PC-9 (cell line): Measurements from ENCODE around the gene SLC12A4. TPM values are rescaled to one million over a fixed set of nuclear protein-coding genes. Genes with fewer than 3 reads are reported as not detected.

Experiments used
- BruUV-seq: library from RNA; stranded (reverse); fragments of 400-500 nt; replicated peaks from 2 replicates; lab custom pipeline; 2021; lab: Mats Ljungman, UMichigan
- CTCF ChIA-PET: fragments of 300-600 bp; sonication (Branson Sonifier 250); formaldehyde crosslinking; loops from one replicate; lab custom pipeline; 2022; ENCODE audit warnings: antibody characterized with exemption; lab: Charles Lee
- POLR2A ChIA-PET: fragments of 300-600 bp; sonication (Branson Sonifier 250); formaldehyde crosslinking; loops from one replicate; lab custom pipeline; 2022; ENCODE audit warnings: antibody characterized with exemption; ENCODE audit not compliant: unreplicated experiment; lab: Charles Lee
- DNase-seq, 2 experiments: peaks; one replicate each; pipeline versions ENCODE4 v3.0.0 to v3.0.0-alpha.2; 2015 to 2022; ENCODE audit warnings: mixed read lengths in 1 of 2
- H2AFZ ChIP-seq: fragments of 200-600 bp; sonication (generic); 2 replicates; pipeline ENCODE4 v1.8.1; 2017; ENCODE audit warnings: antibody characterized with exemption
- H3F3A ChIP-seq: fragments of 200-600 bp; sonication (generic); 2 replicates; pipeline ENCODE4 v1.8.1; 2017; ENCODE audit warnings: antibody characterized with exemption, mild to moderate bottlenecking, low read depth; ENCODE audit not compliant: insufficient read depth
- H3K27ac ChIP-seq: fragments of 200-600 bp; sonication (generic); 2 replicates; pipeline ENCODE4 v1.6.1; 2016; ENCODE audit warnings: mixed run types
- H3K27me3 ChIP-seq: fragments of 200-600 bp; sonication (generic); 2 replicates; pipeline ENCODE4 v1.6.1; 2016; ENCODE audit warnings: low read depth, mixed run types; ENCODE audit not compliant: insufficient read depth
- H3K36me3 ChIP-seq: fragments of 200-600 bp; sonication (generic); 2 replicates; pipeline ENCODE4 v1.6.1; 2016; ENCODE audit warnings: low read depth, mixed run types
- H3K4me1 ChIP-seq: fragments of 200-600 bp; sonication (generic); replicated peaks from 2 replicates; pipeline ENCODE4 v1.6.1; 2016; ENCODE audit warnings: mixed run types; ENCODE audit not compliant: insufficient read depth
- H3K4me2 ChIP-seq: fragments of 200-600 bp; sonication (generic); 2 replicates; pipeline ENCODE4 v1.6.1; 2017; ENCODE audit warnings: mixed run types
- H3K4me3 ChIP-seq: fragments of 200-600 bp; sonication (generic); 2 replicates; pipeline ENCODE4 v1.6.1; 2016; ENCODE audit warnings: mixed run types
- H3K79me2 ChIP-seq: fragments of 200-600 bp; sonication (generic); 2 replicates; pipeline ENCODE4 v1.6.1; 2017; ENCODE audit warnings: low read depth, mixed run types
- H3K9me2 ChIP-seq: fragments of 200-600 bp; sonication (generic); 2 replicates; pipeline ENCODE4 v1.8.1; 2017; ENCODE audit warnings: mild to moderate bottlenecking; ENCODE audit not compliant: insufficient read depth
- H3K9me3 ChIP-seq: fragments of 200-600 bp; sonication (generic); 2 replicates; pipeline ENCODE4 v1.8.1; 2016; ENCODE audit warnings: low read depth; ENCODE audit not compliant: insufficient read depth
- H4K20me1 ChIP-seq: fragments of 200-600 bp; sonication (generic); 2 replicates; pipeline ENCODE4 v1.8.1; 2017; ENCODE audit not compliant: insufficient read depth
- EZH2 ChIP-seq: fragments of 200-600 bp; sonication (generic); IDR thresholded peaks from 2 replicates; pipeline ENCODE4 v1.8.0; 2017; ENCODE audit warnings: antibody characterized with exemption, low read depth
- intact Hi-C: fragments of 100-400 bp; cut with micrococcal nuclease; formaldehyde crosslinking; loops from one replicate; pipeline ENCODE4 v1.10.0; 2022; ENCODE audit not compliant: unreplicated experiment
- total RNA-seq: library from RNA; stranded (reverse); gene quantifications from 2 replicates; pipeline ENCODE4 v1.2.3, GENCODE V29; 2021
- TF ChIP-seq, protein P1 (sequence below): fragments of 200-600 bp; sonication (generic); conservative IDR thresholded peaks from 2 replicates; pipeline ENCODE4 v1.6.1; 2017; ENCODE audit warnings: mixed run types, antibody characterized with exemption, mild to moderate bottlenecking, moderate library complexity

SLC12A4 gene
- total RNA-seq, 1 experiment from 2014 or later, result 27.0 TPM

GRCh38 chr16:68009157-68009735 lies 40.8 kb upstream of the SLC12A4 start:
- TF ChIP-seq EZH2, result no peak
- TF ChIP-seq, protein P1, sequence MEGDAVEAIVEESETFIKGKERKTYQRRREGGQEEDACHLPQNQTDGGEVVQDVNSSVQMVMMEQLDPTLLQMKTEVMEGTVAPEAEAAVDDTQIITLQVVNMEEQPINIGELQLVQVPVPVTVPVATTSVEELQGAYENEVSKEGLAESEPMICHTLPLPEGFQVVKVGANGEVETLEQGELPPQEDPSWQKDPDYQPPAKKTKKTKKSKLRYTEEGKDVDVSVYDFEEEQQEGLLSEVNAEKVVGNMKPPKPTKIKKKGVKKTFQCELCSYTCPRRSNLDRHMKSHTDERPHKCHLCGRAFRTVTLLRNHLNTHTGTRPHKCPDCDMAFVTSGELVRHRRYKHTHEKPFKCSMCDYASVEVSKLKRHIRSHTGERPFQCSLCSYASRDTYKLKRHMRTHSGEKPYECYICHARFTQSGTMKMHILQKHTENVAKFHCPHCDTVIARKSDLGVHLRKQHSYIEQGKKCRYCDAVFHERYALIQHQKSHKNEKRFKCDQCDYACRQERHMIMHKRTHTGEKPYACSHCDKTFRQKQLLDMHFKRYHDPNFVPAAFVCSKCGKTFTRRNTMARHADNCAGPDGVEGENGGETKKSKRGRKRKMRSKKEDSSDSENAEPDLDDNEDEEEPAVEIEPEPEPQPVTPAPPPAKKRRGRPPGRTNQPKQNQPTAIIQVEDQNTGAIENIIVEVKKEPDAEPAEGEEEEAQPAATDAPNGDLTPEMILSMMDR, result no peak
- no peaks in the 10 kb centered on the region for H3K9me3 ChIP-seq
- no peaks in the 10 kb centered on the region for H3K27me3 ChIP-seq
- POLR2A ChIA-PET, result no interaction called here
- no peak for DNase-seq
- H4K20me1 ChIP-seq, result no peaks in the 10 kb centered on the region
- no peak overlapping the region for H3K27ac ChIP-seq
- H3K36me3 ChIP-seq, result no peaks in the 10 kb centered on the region
- H3K79me2 ChIP-seq, result no peaks in the 10 kb centered on the region
- CTCF ChIA-PET, result no interaction called here
- no peak overlapping the region for H2AFZ ChIP-seq
- peaks cover 20% of the 10 kb centered on the region for H3F3A ChIP-seq
- no peak overlapping the region for H3K4me3 ChIP-seq
- no TSS peak for BruUV-seq
- intact Hi-C loops, result no loop called here
- no peak overlapping the region for H3K4me2 ChIP-seq
- no peaks in the 10 kb centered on the region for H3K9me2 ChIP-seq
- peaks cover 20% of the 10 kb centered on the region for H3K4me1 ChIP-seq

DNA sequence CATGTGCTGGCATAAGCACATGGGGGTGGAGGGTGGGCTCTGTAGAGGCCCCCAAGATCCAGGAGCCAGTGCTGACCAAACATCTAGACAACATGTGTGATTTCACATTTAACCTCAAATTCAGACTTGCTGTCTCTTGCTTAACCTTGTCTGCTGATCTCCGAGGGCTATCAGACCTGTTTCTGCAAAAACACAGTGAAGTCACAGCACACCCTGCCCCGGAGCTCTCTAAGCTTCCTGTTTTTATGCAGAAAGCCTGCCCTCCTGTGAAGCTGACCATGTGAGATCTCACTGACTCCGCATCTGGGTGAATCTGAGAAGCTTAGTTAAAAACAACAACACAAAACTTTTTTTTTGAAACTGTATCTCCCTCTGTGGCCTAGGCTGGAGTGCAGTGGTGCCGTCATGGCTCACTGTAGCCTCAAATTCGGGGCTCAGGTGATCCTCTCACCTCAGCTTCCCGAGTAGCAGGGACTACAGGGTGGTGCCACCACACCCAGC lies 37.4 kb upstream of the SLC12A4 start:
- intact Hi-C loops, result no loop called here
- TF ChIP-seq EZH2, result no peak
- TF ChIP-seq, protein P1, result no peak
- Histone ChIP-seq H3K27ac (peak overlapping the region; percentile 71), H3K4me1 (peaks cover 20% of the 10 kb centered on the region), H3K4me3 (no peak overlapping the region), H3K27me3 (no peaks in the 10 kb centered on the region), H2AFZ (peak overlapping the region; percentile 69), H3K9me3 (no peaks in the 10 kb centered on the region), H3K9me2 (no peaks in the 10 kb centered on the region), H3K36me3 (no peaks in the 10 kb centered on the region), H3K4me2 (peak overlapping the region; percentile 63), H3F3A (peaks cover 20% of the 10 kb centered on the region), H4K20me1 (no peaks in the 10 kb centered on the region), H3K79me2 (no peaks in the 10 kb centered on the region)
- ChIA-PET POLR2A (interaction anchor here (0.5 kb wide), 1 partner anchor 37 kb away, joined by 34 read pairs; no protein-coding TSS in a partner anchor), CTCF (interaction anchor here (0.6 kb wide), 1 partner anchor 35 kb away, joined by 4 read pairs; no protein-coding TSS in a partner anchor)
- DNase-seq, result peak; percentile 56 to 87
- TSS peak; percentile 47 for BruUV-seq

GRCh38 chr16:68005211-68005610 lies 36.8 kb upstream of the SLC12A4 start:
- H2AFZ ChIP-seq, result peak overlapping the region; percentile 69
- peaks cover 20% of the 10 kb centered on the region for H3K4me1 ChIP-seq
- no peaks in the 10 kb centered on the region for H3K36me3 ChIP-seq
- peak overlapping the region; percentile 71 for H3K27ac ChIP-seq
- no peaks in the 10 kb centered on the region for H3K9me2 ChIP-seq
- no peaks in the 10 kb centered on the region for H4K20me1 ChIP-seq
- peaks cover 20% of the 10 kb centered on the region for H3F3A ChIP-seq
- CTCF ChIA-PET, result no interaction called here
- no peak for DNase-seq
- H3K9me3 ChIP-seq, result no peaks in the 10 kb centered on the region
- H3K79me2 ChIP-seq, result no peaks in the 10 kb centered on the region
- POLR2A ChIA-PET, result interaction anchor here (0.5 kb wide), 1 partner anchor 36 kb away, joined by 34 read pairs; no protein-coding TSS in a partner anchor
- H3K4me2 ChIP-seq, result peak overlapping the region; percentile 63
- BruUV-seq, result no TSS peak
- TF ChIP-seq EZH2, result no peak
- TF ChIP-seq, protein P1, result no peak
- intact Hi-C loops, result no loop called here
- H3K4me3 ChIP-seq, result no peak overlapping the region
- no peaks in the 10 kb centered on the region for H3K27me3 ChIP-seq
